ENCODE measurements around the gene NOS3. TPM values are rescaled to one million over a fixed set of nuclear protein-coding genes. Genes with fewer than 3 reads are reported as not detected.

Gene NOS3
- total and polyA plus RNA-seq, 5 donors from 2014 or later = 3.2 to 10.7 (median 7.4) TPM

DNA sequence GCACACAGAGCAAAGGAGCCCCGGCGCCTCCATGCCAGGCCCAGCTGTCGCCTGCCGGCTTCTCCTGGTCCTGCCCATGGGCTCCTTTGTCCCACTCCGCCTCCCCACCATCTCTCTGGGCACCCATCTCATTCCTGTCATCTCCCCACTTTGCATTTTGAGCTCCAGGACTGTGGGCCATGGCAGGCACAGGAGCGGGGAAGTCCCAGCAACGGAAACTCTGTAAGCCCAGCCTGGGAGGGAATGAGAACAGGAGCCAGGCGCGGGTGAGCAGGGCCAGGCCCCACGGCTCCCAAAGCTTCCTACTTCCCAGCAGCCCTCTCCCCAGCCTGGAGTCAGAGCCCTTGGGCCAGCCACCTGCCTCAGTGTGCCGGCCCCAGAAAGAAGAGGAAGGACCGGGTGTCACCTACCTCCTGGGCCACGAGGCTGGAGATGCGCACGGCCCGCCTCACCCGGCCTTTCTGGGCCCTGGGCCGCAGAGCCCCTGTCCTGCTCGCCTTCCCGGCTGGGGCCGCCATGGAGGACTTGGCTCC, 35.8 kb upstream of the NOS3 start:
- Mint-ChIP-seq H3K4me3 (no peak overlapping the region), H3K4me1 (peaks cover 0 to 16% (median 6%) of the 10 kb centered on the region in 4 donors), H3K36me3 (peaks cover 7% of the 10 kb centered on the region), H3K9me3 (no peaks in the 10 kb centered on the region), H3K27ac (no peak overlapping the region), H3K27me3 (peaks cover 36% of the 10 kb centered on the region)
- H3K4me1 ChIP-seq (ENCODE audit: control insufficient read depth, insufficient read depth, low read length, poor library complexity, severe bottlenecking) = no peaks in the 10 kb centered on the region
- no peaks in the 10 kb centered on the region for H3K36me3 ChIP-seq (ENCODE audit: control insufficient read depth, insufficient read depth, low read length)
- DNase-seq (no peak), ATAC-seq (ENCODE audit: low read depth in 2 of 2) (no peak)
- no peaks in the 10 kb centered on the region for H3K9me3 ChIP-seq (ENCODE audit: control insufficient read depth in 2 of 2, low read length in 2 of 2)
- H3K27ac ChIP-seq (ENCODE audit: insufficient read depth, low read length, poor library complexity, severe bottlenecking) = no peak overlapping the region
- no peak overlapping the region for H3K4me3 ChIP-seq (ENCODE audit: low read depth, low read length)
- H3K27me3 ChIP-seq (ENCODE audit: control insufficient read depth, insufficient read depth, low read length) = peaks cover 5% of the 10 kb centered on the region

DNA sequence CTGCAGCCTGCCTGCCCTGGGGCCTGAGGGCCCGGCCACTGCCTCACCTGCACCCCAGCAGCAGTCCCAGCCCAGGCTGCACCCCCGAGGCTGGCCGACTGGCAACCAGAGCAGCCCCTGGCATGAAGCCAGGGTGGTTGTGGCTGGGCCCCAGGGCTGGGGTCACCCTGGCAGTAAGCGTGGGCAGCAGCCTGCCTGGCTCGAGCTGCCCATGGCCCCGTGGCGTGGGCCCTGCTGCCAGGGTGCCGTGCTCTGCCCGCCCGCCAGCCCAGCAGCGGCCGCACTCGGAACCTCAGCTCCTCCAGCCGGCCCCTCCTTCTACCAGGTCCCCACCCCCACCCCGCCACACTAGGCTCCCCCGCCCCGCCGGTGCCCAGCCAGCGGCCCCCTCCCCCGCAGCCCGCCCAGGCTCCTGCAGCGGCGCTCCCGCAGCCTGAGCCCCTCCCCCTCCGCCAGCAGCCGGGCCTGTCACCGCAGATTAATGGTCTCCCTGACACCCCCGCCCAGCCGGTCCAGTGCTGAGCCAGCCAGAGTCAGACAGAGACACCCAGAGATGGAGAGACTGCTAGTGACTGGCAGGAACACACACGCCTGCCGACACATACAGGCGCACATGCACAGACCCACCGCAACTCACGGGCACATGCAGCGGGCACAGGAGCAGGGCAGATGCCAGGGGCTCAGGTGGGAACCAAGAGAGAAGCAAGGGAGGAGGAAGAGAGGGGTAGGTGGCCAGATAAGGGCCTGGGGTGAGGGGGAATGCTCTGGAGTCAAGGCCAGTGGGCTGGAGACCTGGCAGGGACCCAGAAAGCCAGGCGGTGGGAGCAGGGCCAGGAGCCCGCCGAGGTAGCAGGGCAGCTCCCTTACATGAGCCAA, 35.1 kb upstream of the NOS3 start:
- ATAC-seq (ENCODE audit: low read depth in 2 of 2) (no peak), DNase-seq (no peak)
- Histone ChIP-seq H3K9me3 (ENCODE audit: control insufficient read depth in 2 of 2, low read length in 2 of 2) (no peaks in the 10 kb centered on the region), H3K36me3 (ENCODE audit: control insufficient read depth, insufficient read depth, low read length) (no peaks in the 10 kb centered on the region), H3K27me3 (ENCODE audit: control insufficient read depth, insufficient read depth, low read length) (peaks cover 5% of the 10 kb centered on the region), H3K4me3 (ENCODE audit: low read depth, low read length) (no peak overlapping the region), H3K4me1 (ENCODE audit: control insufficient read depth, insufficient read depth, low read length, poor library complexity, severe bottlenecking) (no peaks in the 10 kb centered on the region), H3K27ac (ENCODE audit: insufficient read depth, low read length, poor library complexity, severe bottlenecking) (no peak overlapping the region)
- Mint-ChIP-seq H3K27me3 (peaks cover 36% of the 10 kb centered on the region), H3K4me3 (no peak overlapping the region), H3K27ac (no peak overlapping the region), H3K9me3 (no peaks in the 10 kb centered on the region), H3K4me1 (peaks cover 0 to 19% (median 6%) of the 10 kb centered on the region in 4 donors), H3K36me3 (peaks cover 9% of the 10 kb centered on the region)

DNA sequence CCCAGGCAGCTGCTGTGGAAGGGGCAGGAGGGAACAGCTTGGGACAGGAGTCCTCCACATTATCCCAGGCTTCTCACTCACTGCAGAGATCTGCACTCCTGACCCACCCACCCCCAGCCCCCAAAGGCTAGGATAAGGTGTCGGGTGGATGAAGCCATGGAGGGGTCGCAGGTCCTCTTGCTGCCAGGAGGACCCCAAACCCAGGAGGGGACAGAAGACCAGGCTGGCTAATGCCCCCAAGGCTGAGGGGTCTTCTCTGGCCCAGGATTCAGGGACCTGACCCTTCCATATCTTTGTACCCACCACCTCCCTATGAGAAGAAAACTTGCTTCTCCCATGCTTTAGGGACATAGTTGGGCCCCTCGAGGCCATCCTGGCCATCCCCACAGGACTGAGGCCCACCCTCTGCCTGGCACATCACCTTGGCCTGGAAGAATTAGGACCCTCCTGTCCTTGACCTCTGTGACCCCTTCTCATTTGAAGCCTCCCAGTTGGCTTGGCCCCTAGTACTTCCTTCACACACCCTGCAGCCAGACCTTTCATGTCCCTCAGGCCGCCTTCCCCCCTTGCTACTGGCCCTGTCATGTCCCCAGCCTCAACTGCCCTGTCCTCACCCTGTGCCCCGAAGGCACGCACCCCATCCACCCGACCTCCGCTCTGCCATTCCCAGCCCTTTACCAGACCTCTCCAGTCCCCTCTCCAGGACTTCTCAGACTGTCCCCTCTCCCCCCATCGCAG, 34.3 kb upstream of the NOS3 start:
- ATAC-seq (ENCODE audit: low read depth in 2 of 2) (no peak), DNase-seq (no peak)
- H3K4me3 Mint-ChIP-seq = no peak overlapping the region
- Histone ChIP-seq H3K27ac (ENCODE audit: insufficient read depth, low read length, poor library complexity, severe bottlenecking) (no peak overlapping the region), H3K36me3 (ENCODE audit: control insufficient read depth, insufficient read depth, low read length) (no peaks in the 10 kb centered on the region), H3K4me3 (ENCODE audit: low read depth, low read length) (no peak overlapping the region), H3K4me1 (ENCODE audit: control insufficient read depth, insufficient read depth, low read length, poor library complexity, severe bottlenecking) (no peaks in the 10 kb centered on the region), H3K9me3 (ENCODE audit: control insufficient read depth in 2 of 2, low read length in 2 of 2) (no peaks in the 10 kb centered on the region), H3K27me3 (ENCODE audit: control insufficient read depth, insufficient read depth, low read length) (peaks cover 5% of the 10 kb centered on the region)
- peak overlapping the region in 1 of 3 donors; percentile 48 for H3K27ac Mint-ChIP-seq
- peaks cover 0 to 19% (median 6%) of the 10 kb centered on the region in 4 donors for H3K4me1 Mint-ChIP-seq
- peaks cover 6% of the 10 kb centered on the region for H3K36me3 Mint-ChIP-seq
- H3K27me3 Mint-ChIP-seq = peaks cover 36% of the 10 kb centered on the region
- no peaks in the 10 kb centered on the region for H3K9me3 Mint-ChIP-seq

DNA sequence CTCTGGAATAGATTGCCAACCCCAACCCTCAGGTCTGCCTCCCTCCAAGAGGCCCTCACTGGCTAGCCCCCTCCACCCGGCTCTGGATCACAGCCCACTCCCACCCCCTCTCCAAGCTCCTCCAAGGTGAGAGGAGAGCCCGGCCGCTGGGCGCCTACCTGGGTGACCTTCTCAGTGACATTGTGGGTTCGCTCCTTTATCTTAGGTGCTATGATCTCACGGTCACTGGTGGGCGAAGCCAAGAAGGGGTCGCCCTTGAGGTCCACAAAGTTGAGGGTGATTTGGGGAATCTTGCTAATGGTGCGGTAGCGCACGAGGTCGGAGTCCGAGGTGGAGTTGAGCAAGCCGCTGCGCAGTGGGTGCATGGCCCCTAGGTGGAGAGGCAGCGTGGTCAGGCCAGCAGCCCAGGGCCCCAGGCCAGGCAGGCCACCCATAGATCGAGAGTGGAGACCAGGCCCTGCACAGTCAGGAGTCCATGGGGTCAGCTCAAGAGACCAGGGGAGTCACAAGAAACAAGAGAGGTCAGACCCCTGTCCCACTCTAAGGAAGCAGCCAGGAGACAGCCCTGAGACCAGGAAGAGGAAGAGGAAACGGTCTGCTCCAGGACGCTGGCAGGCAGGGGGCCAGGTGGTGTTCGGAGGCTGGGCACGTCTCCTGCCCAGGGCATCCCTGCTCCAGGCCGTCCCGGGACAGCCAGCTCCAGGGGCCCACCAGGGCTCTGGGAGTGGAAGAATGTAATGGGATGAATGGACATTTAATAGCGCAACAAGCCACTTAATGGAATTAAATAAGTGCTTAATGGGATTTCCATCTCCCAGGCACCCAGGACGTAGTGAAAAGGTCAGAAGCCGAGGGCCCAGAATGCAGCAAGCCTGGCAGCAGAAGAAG, 33.4 kb upstream of the NOS3 start:
- peaks cover 5% of the 10 kb centered on the region for H3K36me3 Mint-ChIP-seq
- DNase-seq (no peak), ATAC-seq (ENCODE audit: low read depth in 2 of 2) (no peak)
- H3K27ac Mint-ChIP-seq = peak overlapping the region in 1 of 3 donors; percentile 8
- Histone ChIP-seq H3K4me1 (ENCODE audit: control insufficient read depth, insufficient read depth, low read length, poor library complexity, severe bottlenecking) (no peaks in the 10 kb centered on the region), H3K27ac (ENCODE audit: insufficient read depth, low read length, poor library complexity, severe bottlenecking) (no peak overlapping the region), H3K27me3 (ENCODE audit: control insufficient read depth, insufficient read depth, low read length) (peaks cover 5% of the 10 kb centered on the region), H3K36me3 (ENCODE audit: control insufficient read depth, insufficient read depth, low read length) (no peaks in the 10 kb centered on the region), H3K9me3 (ENCODE audit: control insufficient read depth in 2 of 2, low read length in 2 of 2) (no peaks in the 10 kb centered on the region), H3K4me3 (ENCODE audit: low read depth, low read length) (no peak overlapping the region)
- peaks cover 0 to 19% (median 6%) of the 10 kb centered on the region in 4 donors for H3K4me1 Mint-ChIP-seq
- peaks cover 36% of the 10 kb centered on the region for H3K27me3 Mint-ChIP-seq
- H3K9me3 Mint-ChIP-seq = no peaks in the 10 kb centered on the region
- no peak overlapping the region for H3K4me3 Mint-ChIP-seq

DNA sequence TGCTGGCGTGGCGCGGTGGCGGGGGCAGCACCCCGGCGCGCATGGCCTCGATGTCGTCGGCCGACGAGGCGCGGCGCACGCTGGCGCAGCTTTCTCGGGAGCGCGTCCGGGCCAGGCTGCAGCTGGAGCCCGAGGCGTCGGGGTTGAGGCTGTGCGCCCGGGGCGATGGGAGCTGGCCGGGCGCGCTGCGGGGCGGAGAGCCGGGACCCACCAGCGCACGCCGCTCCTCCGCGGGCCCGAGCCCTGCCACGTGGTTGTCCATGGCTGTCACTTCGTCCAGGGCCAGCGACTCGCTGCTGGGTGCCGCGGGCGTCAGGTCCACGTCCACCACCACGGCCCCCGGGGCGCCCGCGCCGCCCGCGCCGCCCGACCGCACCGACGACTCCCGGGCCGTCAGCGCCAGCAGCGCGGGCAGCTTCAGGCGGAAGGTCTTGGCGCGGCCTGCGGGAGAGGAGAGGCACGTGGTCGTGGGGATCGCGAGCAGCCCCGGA, 32.7 kb upstream of the NOS3 start:
- ATAC-seq (ENCODE audit: low read depth in 2 of 2) (no peak), DNase-seq (no peak)
- H3K4me3 ChIP-seq (ENCODE audit: low read depth, low read length) = no peak overlapping the region
- H3K4me1 ChIP-seq (ENCODE audit: control insufficient read depth, insufficient read depth, low read length, poor library complexity, severe bottlenecking) = peaks cover 6% of the 10 kb centered on the region
- Mint-ChIP-seq H3K4me3 (no peak overlapping the region), H3K36me3 (peaks cover 5% of the 10 kb centered on the region), H3K4me1 (peaks cover 0 to 22% (median 6%) of the 10 kb centered on the region in 4 donors), H3K27me3 (peaks cover 40% of the 10 kb centered on the region), H3K9me3 (no peaks in the 10 kb centered on the region), H3K27ac (no peak overlapping the region)
- no peaks in the 10 kb centered on the region for H3K36me3 ChIP-seq (ENCODE audit: control insufficient read depth, insufficient read depth, low read length)
- H3K27me3 ChIP-seq (ENCODE audit: control insufficient read depth, insufficient read depth, low read length) = peaks cover 5% of the 10 kb centered on the region
- H3K27ac ChIP-seq (ENCODE audit: insufficient read depth, low read length, poor library complexity, severe bottlenecking) = no peak overlapping the region
- H3K9me3 ChIP-seq (ENCODE audit: control insufficient read depth in 2 of 2, low read length in 2 of 2) = no peaks in the 10 kb centered on the region

DNA sequence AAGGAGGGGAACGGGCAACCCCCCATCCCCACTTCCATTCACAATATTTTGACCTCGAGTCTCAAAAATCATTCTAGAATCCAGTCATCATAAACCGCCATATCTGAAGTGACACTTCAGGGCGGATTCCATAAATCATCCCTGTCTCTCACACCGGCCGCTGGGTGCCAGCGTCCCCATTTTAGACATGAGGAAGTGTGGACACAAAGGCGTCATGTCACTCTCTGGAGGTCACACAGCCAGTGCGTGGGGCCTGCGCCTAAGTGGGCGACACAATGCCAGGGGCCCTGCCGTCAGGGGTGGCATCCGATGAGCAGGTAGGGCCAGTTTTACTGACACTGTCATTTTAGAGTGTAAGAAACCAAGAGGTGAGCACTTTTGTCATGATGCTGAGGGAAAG, 32.2 kb upstream of the NOS3 start:
- H3K27me3 Mint-ChIP-seq = peaks cover 40% of the 10 kb centered on the region
- no peak overlapping the region for H3K27ac Mint-ChIP-seq

DNA sequence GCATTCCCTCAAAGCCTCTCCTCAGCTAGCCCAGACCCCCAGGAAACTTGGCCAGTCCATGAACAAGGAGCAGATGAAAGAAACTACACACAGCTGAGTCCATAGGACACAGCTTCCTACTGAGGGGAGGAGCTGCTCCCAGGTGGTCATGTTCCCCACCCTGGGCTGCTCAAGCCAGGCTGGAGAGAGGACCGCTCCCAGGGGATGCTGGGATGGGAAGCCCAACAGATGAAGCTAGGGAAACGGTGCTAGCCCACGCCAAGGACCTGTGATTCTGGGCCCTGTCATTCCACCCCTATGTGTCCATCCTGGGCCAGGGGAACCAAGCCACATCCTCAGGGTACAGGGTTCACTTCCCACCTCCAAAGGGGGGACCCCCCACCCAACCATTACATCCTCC, 31.7 kb upstream of the NOS3 start:
- H3K4me1 Mint-ChIP-seq = peaks cover 0 to 23% (median 6%) of the 10 kb centered on the region in 4 donors
- DNase-seq (no peak), ATAC-seq (ENCODE audit: low read depth in 2 of 2) (no peak)
- no peak overlapping the region for H3K27ac ChIP-seq (ENCODE audit: insufficient read depth, low read length, poor library complexity, severe bottlenecking)
- H3K9me3 Mint-ChIP-seq = no peaks in the 10 kb centered on the region
- H3K27ac Mint-ChIP-seq = no peak overlapping the region
- H3K9me3 ChIP-seq (ENCODE audit: control insufficient read depth in 2 of 2, low read length in 2 of 2) = no peaks in the 10 kb centered on the region
- no peaks in the 10 kb centered on the region for H3K36me3 ChIP-seq (ENCODE audit: control insufficient read depth, insufficient read depth, low read length)
- no peak overlapping the region for H3K4me3 Mint-ChIP-seq
- peaks cover 40% of the 10 kb centered on the region for H3K27me3 Mint-ChIP-seq
- H3K4me1 ChIP-seq (ENCODE audit: control insufficient read depth, insufficient read depth, low read length, poor library complexity, severe bottlenecking) = peaks cover 6% of the 10 kb centered on the region
- H3K36me3 Mint-ChIP-seq = peaks cover 5% of the 10 kb centered on the region
- peaks cover 5% of the 10 kb centered on the region for H3K27me3 ChIP-seq (ENCODE audit: control insufficient read depth, insufficient read depth, low read length)
- H3K4me3 ChIP-seq (ENCODE audit: low read depth, low read length) = no peak overlapping the region

More for the DNA sequence above, 32.2 kb upstream of the NOS3 start:
- Histone ChIP-seq H3K4me1 (ENCODE audit: control insufficient read depth, insufficient read depth, low read length, poor library complexity, severe bottlenecking) (peaks cover 6% of the 10 kb centered on the region), H3K27me3 (ENCODE audit: control insufficient read depth, insufficient read depth, low read length) (peaks cover 5% of the 10 kb centered on the region), H3K4me3 (ENCODE audit: low read depth, low read length) (no peak overlapping the region), H3K27ac (ENCODE audit: insufficient read depth, low read length, poor library complexity, severe bottlenecking) (no peak overlapping the region), H3K9me3 (ENCODE audit: control insufficient read depth in 2 of 2, low read length in 2 of 2) (no peaks in the 10 kb centered on the region), H3K36me3 (ENCODE audit: control insufficient read depth, insufficient read depth, low read length) (no peaks in the 10 kb centered on the region)
- ATAC-seq (ENCODE audit: low read depth in 2 of 2) (no peak), DNase-seq (no peak)
- Mint-ChIP-seq H3K4me1 (peaks cover 0 to 23% (median 6%) of the 10 kb centered on the region in 4 donors), H3K36me3 (peaks cover 5% of the 10 kb centered on the region), H3K9me3 (no peaks in the 10 kb centered on the region), H3K4me3 (no peak overlapping the region)

Data from CD4-positive, CD25-positive, alpha-beta regulatory T cell (primary cell).